ENCODE results near the gene EXOSC2. TPM values are rescaled to one million over a fixed set of nuclear protein-coding genes. Genes with fewer than 3 reads are reported as not detected.

Gene EXOSC2
- total RNA-seq, 1 experiment from 2014 or later, result 41.0 TPM

DNA sequence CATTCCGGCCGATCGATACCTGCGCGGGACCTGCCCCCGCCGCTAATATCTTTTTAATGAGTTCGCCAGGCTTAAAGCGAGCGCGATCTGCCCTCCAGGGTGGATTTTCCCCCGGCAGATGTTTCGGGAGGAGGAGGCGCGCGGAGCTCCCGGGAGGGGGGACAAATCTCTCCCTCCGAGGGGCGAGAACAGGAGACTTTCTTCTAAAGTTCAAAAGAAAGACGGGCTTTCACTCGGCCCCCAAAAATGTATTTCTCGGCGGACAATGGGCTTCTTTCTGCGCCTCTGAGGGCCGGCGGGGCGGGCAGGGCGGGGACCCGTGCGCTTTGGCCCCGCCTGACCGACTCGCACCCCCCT lies 33.3 kb upstream of the EXOSC2 start:
- TF ChIP-seq, protein P1, sequence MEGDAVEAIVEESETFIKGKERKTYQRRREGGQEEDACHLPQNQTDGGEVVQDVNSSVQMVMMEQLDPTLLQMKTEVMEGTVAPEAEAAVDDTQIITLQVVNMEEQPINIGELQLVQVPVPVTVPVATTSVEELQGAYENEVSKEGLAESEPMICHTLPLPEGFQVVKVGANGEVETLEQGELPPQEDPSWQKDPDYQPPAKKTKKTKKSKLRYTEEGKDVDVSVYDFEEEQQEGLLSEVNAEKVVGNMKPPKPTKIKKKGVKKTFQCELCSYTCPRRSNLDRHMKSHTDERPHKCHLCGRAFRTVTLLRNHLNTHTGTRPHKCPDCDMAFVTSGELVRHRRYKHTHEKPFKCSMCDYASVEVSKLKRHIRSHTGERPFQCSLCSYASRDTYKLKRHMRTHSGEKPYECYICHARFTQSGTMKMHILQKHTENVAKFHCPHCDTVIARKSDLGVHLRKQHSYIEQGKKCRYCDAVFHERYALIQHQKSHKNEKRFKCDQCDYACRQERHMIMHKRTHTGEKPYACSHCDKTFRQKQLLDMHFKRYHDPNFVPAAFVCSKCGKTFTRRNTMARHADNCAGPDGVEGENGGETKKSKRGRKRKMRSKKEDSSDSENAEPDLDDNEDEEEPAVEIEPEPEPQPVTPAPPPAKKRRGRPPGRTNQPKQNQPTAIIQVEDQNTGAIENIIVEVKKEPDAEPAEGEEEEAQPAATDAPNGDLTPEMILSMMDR (IDR thresholded peaks at IDR 0.05), result no peak
- no peak for TF ChIP-seq SIN3A (IDR thresholded peaks at IDR 0.05; ENCODE audit: borderline replicate concordance, insufficient read depth, low read depth, low read length)
- TF ChIP-seq, protein P2, sequence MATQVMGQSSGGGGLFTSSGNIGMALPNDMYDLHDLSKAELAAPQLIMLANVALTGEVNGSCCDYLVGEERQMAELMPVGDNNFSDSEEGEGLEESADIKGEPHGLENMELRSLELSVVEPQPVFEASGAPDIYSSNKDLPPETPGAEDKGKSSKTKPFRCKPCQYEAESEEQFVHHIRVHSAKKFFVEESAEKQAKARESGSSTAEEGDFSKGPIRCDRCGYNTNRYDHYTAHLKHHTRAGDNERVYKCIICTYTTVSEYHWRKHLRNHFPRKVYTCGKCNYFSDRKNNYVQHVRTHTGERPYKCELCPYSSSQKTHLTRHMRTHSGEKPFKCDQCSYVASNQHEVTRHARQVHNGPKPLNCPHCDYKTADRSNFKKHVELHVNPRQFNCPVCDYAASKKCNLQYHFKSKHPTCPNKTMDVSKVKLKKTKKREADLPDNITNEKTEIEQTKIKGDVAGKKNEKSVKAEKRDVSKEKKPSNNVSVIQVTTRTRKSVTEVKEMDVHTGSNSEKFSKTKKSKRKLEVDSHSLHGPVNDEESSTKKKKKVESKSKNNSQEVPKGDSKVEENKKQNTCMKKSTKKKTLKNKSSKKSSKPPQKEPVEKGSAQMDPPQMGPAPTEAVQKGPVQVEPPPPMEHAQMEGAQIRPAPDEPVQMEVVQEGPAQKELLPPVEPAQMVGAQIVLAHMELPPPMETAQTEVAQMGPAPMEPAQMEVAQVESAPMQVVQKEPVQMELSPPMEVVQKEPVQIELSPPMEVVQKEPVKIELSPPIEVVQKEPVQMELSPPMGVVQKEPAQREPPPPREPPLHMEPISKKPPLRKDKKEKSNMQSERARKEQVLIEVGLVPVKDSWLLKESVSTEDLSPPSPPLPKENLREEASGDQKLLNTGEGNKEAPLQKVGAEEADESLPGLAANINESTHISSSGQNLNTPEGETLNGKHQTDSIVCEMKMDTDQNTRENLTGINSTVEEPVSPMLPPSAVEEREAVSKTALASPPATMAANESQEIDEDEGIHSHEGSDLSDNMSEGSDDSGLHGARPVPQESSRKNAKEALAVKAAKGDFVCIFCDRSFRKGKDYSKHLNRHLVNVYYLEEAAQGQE (IDR thresholded peaks at IDR 0.05; ENCODE audit: insufficient read depth in 1 of 2, low read depth in 2 of 2, low read length in 1 of 2), result no peak
- no peak for TF ChIP-seq POLR2AphosphoS5 (IDR thresholded peaks at IDR 0.05; ENCODE audit: low read depth, low read length)
- Histone ChIP-seq H3K4me3 (ENCODE audit: low read depth in 2 of 2, low read length in 2 of 2) (peak overlapping the region; percentile 28 to 37), H3K9me3 (ENCODE audit: control insufficient read depth, insufficient read depth, low read depth, low read length) (no peaks in the 10 kb centered on the region), H3K27me3 (ENCODE audit: control insufficient read depth, insufficient read depth, low read length) (peaks cover 1% of the 10 kb centered on the region; the same call in 1 of the 2 replicates), H3K4me1 (ENCODE audit: control insufficient read depth, insufficient read depth, low read length) (no peaks in the 10 kb centered on the region), H3K27ac (ENCODE audit: low read length) (no peak overlapping the region), H3K36me3 (ENCODE audit: control insufficient read depth, insufficient read depth, low read length) (no peaks in the 10 kb centered on the region)
- ChIA-PET POLR2A (no interaction called here), CTCF (no interaction called here)
- in situ Hi-C loops (cut with HindIII; ENCODE audit: low pct_unique_long_range_greater_than_20kb, low sequenced_read_pairs), result no loop called here
- DNase-seq (ENCODE audit: low read depth, low spot score) (no peak), ATAC-seq (no peak)
- BruUV-seq (replicated peaks), result no TSS peak
- intact Hi-C loops (cut with micrococcal nuclease; ENCODE audit: unreplicated experiment), result no loop called here

DNA sequence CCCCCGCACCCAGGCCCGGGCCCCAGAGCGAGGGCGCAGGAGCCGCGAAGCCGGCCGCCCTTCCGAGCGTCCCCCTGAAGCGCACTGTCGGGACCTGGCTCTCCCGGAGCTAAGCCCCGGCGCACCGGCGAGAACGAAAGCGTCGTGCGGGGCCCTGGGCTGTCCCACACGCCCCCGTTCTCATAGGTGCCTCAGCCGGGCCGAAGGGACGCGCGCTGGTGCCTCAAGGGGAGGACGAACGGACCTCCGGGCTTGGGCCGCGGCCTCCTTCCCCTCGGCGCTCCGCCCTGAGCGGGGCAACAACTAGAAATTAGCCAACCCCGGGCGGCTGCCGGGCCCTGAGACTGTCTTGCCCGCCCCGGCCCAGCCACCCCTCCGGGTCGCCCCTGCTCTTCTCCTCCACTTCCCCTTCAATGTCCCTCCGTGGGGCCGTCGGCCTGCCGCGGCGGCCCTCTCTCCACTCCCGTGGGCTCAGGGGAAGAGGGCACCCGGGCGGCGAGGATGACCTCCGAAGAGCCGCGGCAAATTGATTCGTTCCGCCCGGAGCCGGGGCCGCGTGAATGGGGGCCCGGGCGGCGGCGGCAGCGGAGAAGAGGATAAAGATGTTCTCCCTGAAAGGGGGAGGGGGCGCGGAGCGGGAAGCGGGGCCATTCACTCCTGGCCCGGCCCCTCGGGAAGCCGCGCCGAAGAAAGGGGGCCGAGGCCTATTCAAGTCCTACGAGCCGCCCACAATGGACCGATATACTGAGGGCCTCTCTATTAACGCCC lies 32.7 kb upstream of the EXOSC2 start:
- no TSS peak for BruUV-seq (replicated peaks)
- ChIA-PET CTCF (no interaction called here), POLR2A (no interaction called here)
- no peak for DNase-seq (ENCODE audit: low read depth, low spot score)
- peak; percentile 53 for ATAC-seq
- intact Hi-C loops (cut with micrococcal nuclease; ENCODE audit: unreplicated experiment) (no loop called here), in situ Hi-C loops (cut with HindIII; ENCODE audit: low pct_unique_long_range_greater_than_20kb, low sequenced_read_pairs) (no loop called here)
- H3K27ac ChIP-seq (ENCODE audit: low read length), result no peak overlapping the region
- H3K4me3 ChIP-seq (ENCODE audit: low read depth in 2 of 2, low read length in 2 of 2), result peak overlapping the region; percentile 28 to 37
- TF ChIP-seq, protein P2 (IDR thresholded peaks at IDR 0.05; ENCODE audit: insufficient read depth in 1 of 2, low read depth in 2 of 2, low read length in 1 of 2), result no peak
- TF ChIP-seq POLR2AphosphoS5 (IDR thresholded peaks at IDR 0.05; ENCODE audit: low read depth, low read length) (no peak), TCF7L2 (IDR thresholded peaks at IDR 0.05; ENCODE audit: low read depth, low read length) (no peak), SIN3A (IDR thresholded peaks at IDR 0.05; ENCODE audit: borderline replicate concordance, insufficient read depth, low read depth, low read length) (no peak)
- TF ChIP-seq, protein P1 (IDR thresholded peaks at IDR 0.05), result no peak
- H3K36me3 ChIP-seq (ENCODE audit: control insufficient read depth, insufficient read depth, low read length), result no peaks in the 10 kb centered on the region
- H3K27me3 ChIP-seq (ENCODE audit: control insufficient read depth, insufficient read depth, low read length), result peaks cover 2% of the 10 kb centered on the region; the same call in 1 of the 2 replicates
- no peaks in the 10 kb centered on the region for H3K9me3 ChIP-seq (ENCODE audit: control insufficient read depth, insufficient read depth, low read depth, low read length)
- no peaks in the 10 kb centered on the region for H3K4me1 ChIP-seq (ENCODE audit: control insufficient read depth, insufficient read depth, low read length)
